Activated T-helper 2 cell treated with anti-CD3 and anti-CD28 coated beads, Interferon-gamma antibody, Interleukin-2, Interleukin-4, amounts not matched to agents 10 μg/mL and 5 μg/mL and 100 μg/mL, durations not matched to agents 14 hours and 24 hours and 36 hours (primary cell): Measurements from ENCODE around the gene CYTL1. TPM values are rescaled to one million over a fixed set of nuclear protein-coding genes. Genes with fewer than 3 reads are reported as not detected.

ENCODE experiments used
- DNase-seq: peaks from one replicate; pipeline ENCODE4 v3.0.0; 2021; ENCODE audit warnings: low spot score
- H3K27ac Mint-ChIP-seq: one replicate; pipeline ENCODE4 v1.8.0; 2021; ENCODE audit warnings: mixed read lengths
- H3K27me3 Mint-ChIP-seq: one replicate; pipeline ENCODE4 v1.8.0; 2021; ENCODE audit warnings: low read depth, mixed read lengths
- H3K36me3 Mint-ChIP-seq: one replicate; pipeline ENCODE4 v1.8.0; 2021; ENCODE audit warnings: low read depth, mixed read lengths
- H3K4me1 Mint-ChIP-seq: one replicate; pipeline ENCODE4 v1.8.0; 2021; ENCODE audit warnings: low read depth, mixed read lengths
- H3K4me3 Mint-ChIP-seq: one replicate; pipeline ENCODE4 v1.8.0; 2021; ENCODE audit warnings: low read depth, mild to moderate bottlenecking, moderate library complexity, mixed read lengths
- H3K9me3 Mint-ChIP-seq: one replicate; pipeline ENCODE4 v1.8.0; 2021; ENCODE audit warnings: mixed read lengths
- intact Hi-C: fragments of 100-400 bp; cut with micrococcal nuclease; formaldehyde crosslinking; loops from one replicate; pipeline ENCODE4 v1.15.1; 2023
- total RNA-seq: library from RNA; stranded (reverse); gene quantifications from 2 replicates; pipeline ENCODE4 v1.2.3, GENCODE V29; 2022

CYTL1 gene
- total RNA-seq, 1 donor from 2014 or later, result not detected

GRCh38 chr4:4990329-4990728 is 28.9 kb downstream of the CYTL1 start:
- no peaks in the 10 kb centered on the region for H3K4me1 Mint-ChIP-seq
- DNase-seq, result no peak
- H3K36me3 Mint-ChIP-seq, result no peaks in the 10 kb centered on the region
- no peaks in the 10 kb centered on the region for H3K27me3 Mint-ChIP-seq
- intact Hi-C loops, result no loop called here
- H3K9me3 Mint-ChIP-seq, result no peaks in the 10 kb centered on the region
- no peak overlapping the region for H3K4me3 Mint-ChIP-seq
- H3K27ac Mint-ChIP-seq, result no peak overlapping the region

DNA sequence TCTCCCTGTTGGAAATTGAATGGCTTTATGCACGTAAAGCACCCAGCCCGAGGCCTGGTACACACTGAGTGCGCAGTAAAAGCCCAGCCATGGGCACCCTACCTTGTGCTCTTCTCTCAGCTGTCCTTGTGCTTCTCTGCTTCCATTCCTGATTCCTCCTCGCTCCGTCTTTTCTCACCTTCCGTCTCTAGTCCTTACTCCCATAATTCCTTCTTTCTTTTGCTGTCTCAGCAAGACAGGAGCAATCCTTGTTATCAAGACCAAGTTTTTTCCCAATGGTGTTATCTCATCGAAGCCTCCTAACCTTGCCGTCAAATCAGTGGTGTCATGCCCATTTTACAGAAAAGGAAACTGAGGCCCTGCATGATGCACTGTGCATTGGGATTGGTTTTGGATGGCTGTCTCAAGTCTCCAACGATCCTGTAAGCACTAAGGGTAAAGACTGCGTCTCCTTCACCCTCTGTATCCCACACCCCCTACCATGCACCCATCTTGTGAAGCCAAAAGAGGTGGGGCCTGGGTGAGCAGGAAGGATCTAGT is 30.1 kb downstream of the CYTL1 start:
- intact Hi-C loops, result no loop called here
- Mint-ChIP-seq H3K27me3 (no peaks in the 10 kb centered on the region), H3K9me3 (no peaks in the 10 kb centered on the region), H3K4me3 (no peak overlapping the region), H3K4me1 (no peaks in the 10 kb centered on the region), H3K27ac (no peak overlapping the region), H3K36me3 (no peaks in the 10 kb centered on the region)
- no peak for DNase-seq

- Mint-ChIP-seq H3K4me3 (no peak overlapping the region), H3K27ac (no peak overlapping the region), H3K9me3 (no peaks in the 10 kb centered on the region), H3K27me3 (no peaks in the 10 kb centered on the region), H3K4me1 (no peaks in the 10 kb centered on the region), H3K36me3 (no peaks in the 10 kb centered on the region)
- intact Hi-C loops, result no loop called here
- no peak for DNase-seq
Observed at GRCh38 chr4:4987656-4988055, 31.6 kb downstream of the CYTL1 start.

DNA sequence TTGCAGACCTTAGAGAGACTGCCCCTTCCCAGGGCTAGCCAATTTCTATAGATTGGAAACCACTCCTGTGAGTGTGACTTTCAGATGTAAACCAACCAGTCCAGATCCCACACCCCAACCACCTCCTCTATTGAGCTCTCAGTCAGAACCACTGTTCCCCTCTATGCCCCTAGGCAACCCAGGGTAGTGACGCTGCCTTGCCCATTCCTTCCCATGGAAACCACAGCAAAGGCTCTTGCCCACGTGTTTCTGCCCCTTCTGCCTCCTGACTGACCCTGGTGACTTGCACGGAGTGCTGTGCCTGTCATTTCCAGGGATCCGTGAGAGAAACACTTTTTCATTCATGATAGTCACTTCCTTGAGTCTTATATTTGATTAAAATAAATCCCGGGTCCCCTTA is 32.4 kb downstream of the CYTL1 start:
- Mint-ChIP-seq H3K4me1 (no peaks in the 10 kb centered on the region), H3K27me3 (no peaks in the 10 kb centered on the region), H3K27ac (no peak overlapping the region), H3K4me3 (no peak overlapping the region), H3K36me3 (no peaks in the 10 kb centered on the region), H3K9me3 (no peaks in the 10 kb centered on the region)
- DNase-seq, result no peak
- intact Hi-C loops, result no loop called here

- no peak for DNase-seq
- H3K4me1 Mint-ChIP-seq, result no peaks in the 10 kb centered on the region
- no peaks in the 10 kb centered on the region for H3K27me3 Mint-ChIP-seq
- no peak overlapping the region for H3K4me3 Mint-ChIP-seq
- H3K36me3 Mint-ChIP-seq, result no peaks in the 10 kb centered on the region
- no peak overlapping the region for H3K27ac Mint-ChIP-seq
- intact Hi-C loops, result no loop called here
- H3K9me3 Mint-ChIP-seq, result no peaks in the 10 kb centered on the region
Observed at GRCh38 chr4:4985844-4986243, 33.4 kb downstream of the CYTL1 start.

GRCh38 chr4:4985036-4985435 is 34.2 kb downstream of the CYTL1 start:
- Mint-ChIP-seq H3K4me1 (no peaks in the 10 kb centered on the region), H3K9me3 (no peaks in the 10 kb centered on the region), H3K36me3 (no peaks in the 10 kb centered on the region)

GRCh38 chr4:4984186-4984585 is 35.1 kb downstream of the CYTL1 start:
- Mint-ChIP-seq H3K9me3 (no peaks in the 10 kb centered on the region), H3K27ac (no peak overlapping the region), H3K36me3 (no peaks in the 10 kb centered on the region), H3K27me3 (no peaks in the 10 kb centered on the region), H3K4me3 (no peak overlapping the region), H3K4me1 (no peaks in the 10 kb centered on the region)
- DNase-seq, result no peak
- intact Hi-C loops, result no loop called here

More at GRCh38 chr4:4985036-4985435, 34.2 kb downstream of the CYTL1 start:
- H3K27ac Mint-ChIP-seq, result no peak overlapping the region
- DNase-seq, result no peak
- intact Hi-C loops, result no loop called here
- H3K27me3 Mint-ChIP-seq, result no peaks in the 10 kb centered on the region
- no peak overlapping the region for H3K4me3 Mint-ChIP-seq

DNA sequence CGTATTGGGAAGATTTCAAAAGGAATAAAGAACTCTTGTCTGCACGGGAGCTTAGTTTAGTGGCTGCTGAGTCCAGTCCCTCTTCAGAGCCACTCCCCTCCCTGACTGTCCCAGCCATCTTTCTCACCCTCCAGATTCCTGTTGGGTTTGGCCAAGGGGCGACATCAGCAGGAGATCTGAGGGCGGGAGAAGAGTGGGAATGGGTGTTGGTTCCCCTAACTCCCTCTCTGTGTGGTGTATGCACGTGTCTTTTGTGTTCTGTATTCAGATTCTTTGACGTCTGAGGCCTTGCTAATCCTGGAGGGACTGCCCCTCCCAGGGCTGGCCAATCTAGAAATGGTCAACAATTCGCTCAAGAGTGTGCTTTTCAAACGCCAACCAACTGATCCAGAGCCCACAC is 37.4 kb downstream of the CYTL1 start:
- Mint-ChIP-seq H3K36me3 (no peaks in the 10 kb centered on the region), H3K27me3 (no peaks in the 10 kb centered on the region)

GRCh38 chr4:4981427-4981826 is 37.8 kb downstream of the CYTL1 start:
- DNase-seq, result no peak
- intact Hi-C loops, result no loop called here
- Mint-ChIP-seq H3K4me3 (no peak overlapping the region), H3K4me1 (no peaks in the 10 kb centered on the region), H3K36me3 (no peaks in the 10 kb centered on the region), H3K27me3 (no peaks in the 10 kb centered on the region), H3K27ac (no peak overlapping the region), H3K9me3 (peaks cover 5% of the 10 kb centered on the region)

More for the DNA sequence above, 37.4 kb downstream of the CYTL1 start:
- Mint-ChIP-seq H3K27ac (no peak overlapping the region), H3K4me1 (no peaks in the 10 kb centered on the region), H3K4me3 (no peak overlapping the region), H3K9me3 (peaks cover 5% of the 10 kb centered on the region)
- no peak for DNase-seq
- intact Hi-C loops, result no loop called here

DNA sequence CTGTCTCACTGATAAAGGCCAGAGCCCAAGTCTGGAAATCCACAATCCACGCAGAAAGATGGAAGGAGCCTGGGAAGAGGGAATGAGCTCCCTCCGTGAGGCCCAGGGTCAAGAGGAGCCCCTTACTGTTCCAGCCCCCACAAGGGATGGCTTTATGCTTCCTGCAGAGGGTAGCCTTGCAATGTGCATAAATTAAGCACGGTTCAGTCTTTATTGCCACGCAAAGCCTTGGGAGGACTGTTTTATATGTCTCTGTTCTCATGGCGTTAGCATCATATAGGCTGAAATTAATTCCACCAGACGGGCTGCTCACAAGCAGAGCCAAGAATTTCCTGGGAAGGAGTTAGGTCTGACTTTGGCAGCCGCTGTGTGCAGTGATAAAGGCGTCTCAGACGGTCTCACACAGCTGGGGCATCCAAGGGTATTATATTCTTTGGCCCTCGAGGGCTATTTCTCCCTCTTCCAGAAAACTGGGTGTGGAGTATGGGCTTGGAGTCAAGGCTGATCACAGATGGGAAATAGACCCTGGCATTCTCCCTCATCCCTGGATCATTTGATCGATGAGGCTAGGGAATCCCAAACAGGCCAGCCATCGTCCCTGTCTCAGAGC is 38.5 kb downstream of the CYTL1 start:
- intact Hi-C loops, result no loop called here
- Mint-ChIP-seq H3K27ac (no peak overlapping the region), H3K9me3 (peaks cover 8% of the 10 kb centered on the region)

DNA sequence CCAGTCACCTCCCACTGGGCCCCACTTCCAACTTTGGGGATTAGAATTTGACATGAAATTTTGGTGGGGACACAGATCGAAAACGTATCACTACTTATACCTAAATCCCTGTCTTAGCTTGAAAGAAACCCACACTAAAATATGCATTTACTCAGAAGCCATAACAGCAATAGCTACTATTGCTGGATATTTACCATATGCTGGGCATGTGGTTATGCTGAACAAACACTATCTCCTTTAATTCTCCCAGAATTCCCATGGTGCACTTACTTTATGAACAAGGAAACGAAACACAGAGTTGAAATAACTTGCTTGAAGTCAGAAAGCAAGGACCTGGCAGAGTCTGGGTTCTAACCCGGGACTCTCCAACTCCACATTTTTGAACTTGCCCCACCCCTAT is 39.3 kb downstream of the CYTL1 start:
- H3K27me3 Mint-ChIP-seq, result no peaks in the 10 kb centered on the region
- no peak for DNase-seq
- H3K4me3 Mint-ChIP-seq, result no peak overlapping the region
- H3K9me3 Mint-ChIP-seq, result peaks cover 16% of the 10 kb centered on the region
- H3K4me1 Mint-ChIP-seq, result no peaks in the 10 kb centered on the region
- H3K27ac Mint-ChIP-seq, result no peak overlapping the region
- intact Hi-C loops, result no loop called here
- no peaks in the 10 kb centered on the region for H3K36me3 Mint-ChIP-seq

More for the DNA sequence above, 38.5 kb downstream of the CYTL1 start:
- no peak for DNase-seq
- Mint-ChIP-seq H3K27me3 (no peaks in the 10 kb centered on the region), H3K36me3 (no peaks in the 10 kb centered on the region), H3K4me3 (no peak overlapping the region), H3K4me1 (no peaks in the 10 kb centered on the region)

DNA sequence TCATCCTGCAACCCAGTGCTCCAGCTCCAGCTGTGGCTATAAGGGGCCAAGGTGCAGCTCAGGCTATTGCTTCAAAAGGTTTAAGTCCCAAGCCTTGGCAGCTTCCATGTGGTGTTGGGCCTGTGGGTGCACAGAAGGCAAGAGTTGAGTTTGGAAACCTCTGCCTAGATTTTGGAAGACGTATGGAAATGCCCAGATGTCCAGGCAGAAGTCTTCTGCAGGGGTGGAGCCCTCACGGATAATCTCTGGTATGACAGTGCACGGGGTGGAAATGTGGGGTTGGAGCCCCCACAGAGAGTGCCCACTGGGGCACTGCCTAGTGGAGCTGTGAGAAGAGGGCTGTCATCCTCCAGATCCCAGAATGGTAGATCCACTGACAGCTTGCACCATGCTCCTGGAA is 44.5 kb downstream of the CYTL1 start:
- Mint-ChIP-seq H3K27ac (no peak overlapping the region), H3K4me1 (no peaks in the 10 kb centered on the region), H3K9me3 (peaks cover 26% of the 10 kb centered on the region), H3K27me3 (no peaks in the 10 kb centered on the region), H3K4me3 (no peak overlapping the region), H3K36me3 (no peaks in the 10 kb centered on the region)
- no peak for DNase-seq
- intact Hi-C loops, result no loop called here

- H3K36me3 Mint-ChIP-seq, result no peaks in the 10 kb centered on the region
- H3K9me3 Mint-ChIP-seq, result peaks cover 21% of the 10 kb centered on the region
- H3K4me1 Mint-ChIP-seq, result no peaks in the 10 kb centered on the region
- no peak for DNase-seq
- no peak overlapping the region for H3K27ac Mint-ChIP-seq
- intact Hi-C loops, result no loop called here
- no peak overlapping the region for H3K4me3 Mint-ChIP-seq
- H3K27me3 Mint-ChIP-seq, result no peaks in the 10 kb centered on the region
Observed at GRCh38 chr4:4971796-4972195, 47.5 kb downstream of the CYTL1 start.

- Mint-ChIP-seq H3K4me1 (no peaks in the 10 kb centered on the region), H3K27me3 (no peaks in the 10 kb centered on the region), H3K36me3 (no peaks in the 10 kb centered on the region), H3K4me3 (no peak overlapping the region), H3K27ac (no peak overlapping the region), H3K9me3 (peaks cover 11% of the 10 kb centered on the region)
- no peak for DNase-seq
- intact Hi-C loops, result no loop called here
Observed at GRCh38 chr4:4969298-4969697, 50.0 kb downstream of the CYTL1 start.
